Esophagus muscularis mucosa (tissue), 4 donors: ENCODE measurements around the gene GABRB3.

Experiments used
- CTCF ChIP-seq, 3 experiments: fragments of 200-600 bp in 2 of 3; fragments of 450-650 bp in 1 of 3; sonication (generic) in 2 of 3; IDR thresholded peaks; one replicate each; pipeline ENCODE4 v1.5.1; 2017 to 2019; ENCODE audit warnings: antibody characterized with exemption in 3 of 3, mild to moderate bottlenecking in 2 of 3, moderate library complexity in 1 of 3
- EP300 ChIP-seq: sonication (generic); formaldehyde crosslinking; IDR thresholded peaks from one replicate; pipeline ENCODE4 v1.6.1; 2017; ENCODE audit warnings: antibody characterized with exemption
- POLR2AphosphoS5 ChIP-seq, 2 donors: sonication (generic); formaldehyde crosslinking; IDR thresholded peaks; one replicate each; pipeline ENCODE4 v1.6.1; 2017; ENCODE audit warnings: antibody characterized with exemption in 2 of 2

GRCh38 chr15:26739791-26740190 lies 33.1 kb downstream of the GABRB3 start:
- TF ChIP-seq CTCF (IDR thresholded peaks at IDR 0.05): no peak
- TF ChIP-seq POLR2AphosphoS5 (IDR thresholded peaks at IDR 0.05): no peak
- no peak for TF ChIP-seq EP300
